GM19351 (cell line): Measurements from ENCODE around the gene DDX54.
"Not testable (repeated sequence)": the region's sequence is repeated elsewhere in the genome, so short reads cannot be mapped to it uniquely, and the experiment has no call there.

Experiments used
- ATAC-seq: cut with Tn5 transposase; IDR thresholded peaks from one replicate; pipeline ENCODE4 v1.9.1; 2021; ENCODE audit warnings: mild to moderate bottlenecking, moderate library complexity; ENCODE audit not compliant: unreplicated experiment

DDX54 gene

GRCh38 chr12:113145720-113146551 lies 39.3 kb downstream of the DDX54 start:
- no peak for ATAC-seq

GRCh38 chr12:113144806-113145205 lies 40.5 kb downstream of the DDX54 start:
- ATAC-seq = no peak

- no peak for ATAC-seq
Observed at GRCh38 chr12:113143959-113144358, 41.3 kb downstream of the DDX54 start.

GRCh38 chr12:113142886-113143332 lies 42.4 kb downstream of the DDX54 start:
- ATAC-seq = no peak

GRCh38 chr12:113142173-113142885 lies 42.9 kb downstream of the DDX54 start:
- peak; percentile 58 for ATAC-seq

- not testable (repeated sequence) for ATAC-seq
Observed at GRCh38 chr12:113141716-113142115, 43.6 kb downstream of the DDX54 start.

GRCh38 chr12:113140706-113141105 lies 44.6 kb downstream of the DDX54 start:
- no peak for ATAC-seq

GRCh38 chr12:113138826-113139225 lies 46.5 kb downstream of the DDX54 start:
- ATAC-seq = no peak

- no peak for ATAC-seq
Observed at GRCh38 chr12:113137861-113138783, 47.2 kb downstream of the DDX54 start.

GRCh38 chr12:113136990-113137511 lies 48.2 kb downstream of the DDX54 start:
- no peak for ATAC-seq

GRCh38 chr12:113136128-113136989 lies 48.9 kb downstream of the DDX54 start:
- peak; percentile 20 for ATAC-seq

GRCh38 chr12:113135178-113136127 lies 49.8 kb downstream of the DDX54 start, which contains the start of gene RASAL1:
Gene RASAL1 (minus strand): TSS chr12:113135761. CDS start chr12:113135462, 299 bp downstream.
- ATAC-seq = peak; percentile 71

- no peak for ATAC-seq
Observed at GRCh38 chr12:113134521-113134951, 50.7 kb downstream of the DDX54 start.

GRCh38 chr12:113134071-113134470 lies 51.2 kb downstream of the DDX54 start:
- no peak for ATAC-seq

GRCh38 chr12:113133666-113134065 lies 51.6 kb downstream of the DDX54 start:
- no peak for ATAC-seq

GRCh38 chr12:113133036-113133435 lies 52.2 kb downstream of the DDX54 start:
- no peak for ATAC-seq

- no peak for ATAC-seq
Observed at GRCh38 chr12:113131556-113131955, 53.7 kb downstream of the DDX54 start.

GRCh38 chr12:113130457-113131135 lies 54.7 kb downstream of the DDX54 start:
- no peak for ATAC-seq
